Ovary (tissue), 9 donors: ENCODE measurements around the gene RGP1. TPM values are rescaled to one million over a fixed set of nuclear protein-coding genes. Genes with fewer than 3 reads are reported as not detected.

Experiments
- DNase-seq, 5 donors: peaks; one replicate each; pipeline ENCODE4 v3.0.0-alpha.2; 2019 to 2020
- H3K27ac ChIP-seq, 2 donors: fragments of 200-600 bp; one replicate each; pipeline versions ENCODE4 v1.5.1 to v1.8.0; 2019 to 2022
- H3K27me3 ChIP-seq: fragments of 200-600 bp; one replicate; pipeline ENCODE4 v1.8.0; 2022
- H3K36me3 ChIP-seq: fragments of 200-600 bp; sonication (generic); one replicate; pipeline ENCODE4 v1.5.1; 2019
- H3K4me1 ChIP-seq: one replicate; pipeline ENCODE4 v1.8.1; 2013; ENCODE audit warnings: mild to moderate bottlenecking, moderate library complexity; ENCODE audit not compliant: insufficient read depth
- H3K4me3 ChIP-seq: fragments of 200-600 bp; sonication (generic); one replicate; pipeline ENCODE4 v1.5.1; 2017
- H3K9me3 ChIP-seq, 2 donors: fragments of 200-600 bp in 1 of 2; sonication (generic) in 1 of 2; one replicate each; pipeline versions ENCODE4 v1.5.1 to v1.8.1; 2013 to 2019; ENCODE audit warnings: mild to moderate bottlenecking in 1 of 2, moderate library complexity in 1 of 2
- CTCF ChIP-seq, 3 donors: fragments of 450-650 bp in 2 of 3; fragments of 200-600 bp in 1 of 3; IDR thresholded peaks; one replicate each; pipeline versions ENCODE4 v1.5.1 to v1.8.0; 2016 to 2022; ENCODE audit warnings: antibody characterized with exemption in 3 of 3, mild to moderate bottlenecking in 1 of 3
- EP300 ChIP-seq: sonication (generic); formaldehyde crosslinking; IDR thresholded peaks from one replicate; pipeline ENCODE4 v1.6.1; 2017; ENCODE audit warnings: antibody characterized with exemption
- POLR2A ChIP-seq: fragments of 450-650 bp; IDR thresholded peaks from one replicate; pipeline ENCODE4 v1.6.1; 2017; ENCODE audit warnings: antibody characterized with exemption, mild to moderate bottlenecking, moderate library complexity
- WGBS, 3 donors: extraction: QIAGEN DNeasy Blood & Tissue Kit in 1 of 3; methylation state at CpG; one replicate each; pipeline versions ENCODE4 v1.1.5 to v1.1.7; 2013 to 2017; 5-methylcytosine and 5-hydroxymethylcytosine counted together
- intact Hi-C, 4 donors: fragments of 100-400 bp; cut with DNase I; formaldehyde crosslinking; loops; one replicate each; pipeline versions ENCODE4 v1.11.0 to v1.15.1; 2022 to 2023
- polyA plus RNA-seq, 2 donors: library from polyadenylated mRNA; stranded (reverse); fragments of 200-250 nt in 1 of 2; fragments of 350-450 nt in 1 of 2; fragmentation: Illumina TruSeq in 1 of 2; extraction: RNeasy Lipid Tissue Mini Kit (QIAGEN cat#74804) in 1 of 2; gene quantifications; one replicate each; pipeline ENCODE4 v1.2.3, GENCODE V29; 2013 to 2014
- total RNA-seq, 7 donors: library from RNA; depleted of rRNA in 2 of 7; stranded (reverse); fragments of >200 nt in 2 of 7; fragmentation: NEBNext Ultra II Directional in 3 of 7; extraction: Animal tissue kit (Norgen Biotek cat#: 25700) in 3 of 7; gene quantifications; one replicate each; pipeline versions ENCODE4 v1.1.0 to v1.2.4, GENCODE V29; 2016 to 2023
- donor health status: DM: no; HTN: no; CAD: no; lungs with moderate emphysema.
- donor health status: DM: no; HTN: no; CAD: no.
- donor health status: Bipolar disorder and iron deficiency.
- donor health status: DM: yes; HTN: yes; CAD: no.
- donor health status: DM: no; HTN: no; CAD: no.
- donor health status: DM: yes; HTN: yes; CAD: no.

The RGP1 gene
- total and polyA plus RNA-seq, 9 donors, result 9.4 to 32.3 (median 25.0) TPM

GRCh38 chr9:35757226-35757891, 8.3 kb downstream of the RGP1 start:
- Histone ChIP-seq H3K27ac (peak overlapping the region; percentile 66 to 91), H3K4me3 (peak overlapping the region; percentile 65), H3K27me3 (no peaks in the 10 kb centered on the region), H3K4me1 (peaks cover 7% of the 10 kb centered on the region), H3K36me3 (no peaks in the 10 kb centered on the region), H3K9me3 (no peaks in the 10 kb centered on the region)
- TF ChIP-seq POLR2A, result no peak
- no peak for TF ChIP-seq CTCF (IDR thresholded peaks at IDR 0.05)
- no peak for TF ChIP-seq EP300
- 3 to 5% (median 4%) methylated on average over 20 of the region's 20 CpGs for WGBS, 3 donors
- DNase-seq, result peak in 4 of 5 donors; percentile 52 to 68 (median 63)
- intact Hi-C loops, result loop anchor here in 1 of 4 donors (10.0 kb wide), 1 partner anchor 1707 kb away; the partner anchor contains the start of gene ZBTB5

GRCh38 chr9:35757892-35758275, 8.8 kb downstream of the RGP1 start:
- no peaks in the 10 kb centered on the region for H3K27me3 ChIP-seq
- TF ChIP-seq CTCF (IDR thresholded peaks at IDR 0.05) (no peak), POLR2A (no peak), EP300 (no peak)
- no peak for DNase-seq
- H3K9me3 ChIP-seq, result no peaks in the 10 kb centered on the region
- H3K4me3 ChIP-seq, result no peak overlapping the region
- intact Hi-C loops, result loop anchor here in 1 of 4 donors (10.0 kb wide), 1 partner anchor 1707 kb away; the partner anchor contains the start of gene ZBTB5
- H3K4me1 ChIP-seq, result peaks cover 7% of the 10 kb centered on the region
- H3K27ac ChIP-seq, result peak overlapping the region in 1 of 2 donors; percentile 66
- H3K36me3 ChIP-seq, result no peaks in the 10 kb centered on the region

- H3K27me3 ChIP-seq, result no peaks in the 10 kb centered on the region
- intact Hi-C loops, result loop anchor here in 1 of 4 donors (10.0 kb wide), 1 partner anchor 1706 kb away; the partner anchor contains the start of gene ZBTB5
- H3K27ac ChIP-seq, result peak overlapping the region in 1 of 2 donors; percentile 66
- no peak overlapping the region for H3K4me3 ChIP-seq
- H3K36me3 ChIP-seq, result no peaks in the 10 kb centered on the region
- no peak for TF ChIP-seq CTCF (IDR thresholded peaks at IDR 0.05)
- TF ChIP-seq EP300, result no peak
- TF ChIP-seq POLR2A, result no peak
- H3K9me3 ChIP-seq, result no peaks in the 10 kb centered on the region
- 30 to 39% (median 33%) methylated on average over 3 of the region's 3 CpGs for WGBS, 3 donors
- H3K4me1 ChIP-seq, result peaks cover 7% of the 10 kb centered on the region
- DNase-seq, result no peak
Measured at GRCh38 chr9:35758475-35759050, 9.5 kb downstream of the RGP1 start.

GRCh38 chr9:35759795-35760194, 10.7 kb downstream of the RGP1 start:
- DNase-seq, result no peak
- Histone ChIP-seq H3K9me3 (no peaks in the 10 kb centered on the region), H3K36me3 (no peaks in the 10 kb centered on the region), H3K4me3 (no peak overlapping the region), H3K4me1 (peaks cover 7% of the 10 kb centered on the region), H3K27ac (no peak overlapping the region), H3K27me3 (no peaks in the 10 kb centered on the region)
- TF ChIP-seq EP300, result no peak
- no peak for TF ChIP-seq POLR2A
- TF ChIP-seq CTCF (IDR thresholded peaks at IDR 0.05), result no peak
- intact Hi-C loops, result loop anchor here in 1 of 4 donors (10.0 kb wide), 1 partner anchor 1705 kb away; the partner anchor contains the start of gene ZBTB5
- WGBS, 3 donors, result 92 to 96% (median 93%) methylated on average over 4 of the region's 4 CpGs
